Vagina (tissue), 2 donors: Measurements from ENCODE around the gene CRMP1.

Experiments used
- POLR2A ChIP-seq, 2 donors: fragments of 450-650 bp; IDR thresholded peaks; one replicate each; pipeline ENCODE4 v1.6.1; 2017; ENCODE audit warnings: antibody characterized with exemption in 2 of 2, mild to moderate bottlenecking in 2 of 2, moderate library complexity in 2 of 2
- POLR2AphosphoS5 ChIP-seq, 2 donors: sonication (generic); formaldehyde crosslinking; IDR thresholded peaks; one replicate each; pipeline ENCODE4 v1.9.0; 2017; ENCODE audit warnings: antibody characterized with exemption in 2 of 2, mild to moderate bottlenecking in 2 of 2, low read depth in 1 of 2; ENCODE audit not compliant: insufficient read depth in 1 of 2
- TF ChIP-seq, protein P1 (sequence below), 3 experiments: fragments of 450-650 bp in 2 of 3; fragments of 200-600 bp in 1 of 3; sonication (generic) in 1 of 3; IDR thresholded peaks; one replicate each; pipeline ENCODE4 v1.5.1; 2017 to 2019; ENCODE audit warnings: antibody characterized with exemption in 3 of 3, mild to moderate bottlenecking in 2 of 3, moderate library complexity in 2 of 3

DNA sequence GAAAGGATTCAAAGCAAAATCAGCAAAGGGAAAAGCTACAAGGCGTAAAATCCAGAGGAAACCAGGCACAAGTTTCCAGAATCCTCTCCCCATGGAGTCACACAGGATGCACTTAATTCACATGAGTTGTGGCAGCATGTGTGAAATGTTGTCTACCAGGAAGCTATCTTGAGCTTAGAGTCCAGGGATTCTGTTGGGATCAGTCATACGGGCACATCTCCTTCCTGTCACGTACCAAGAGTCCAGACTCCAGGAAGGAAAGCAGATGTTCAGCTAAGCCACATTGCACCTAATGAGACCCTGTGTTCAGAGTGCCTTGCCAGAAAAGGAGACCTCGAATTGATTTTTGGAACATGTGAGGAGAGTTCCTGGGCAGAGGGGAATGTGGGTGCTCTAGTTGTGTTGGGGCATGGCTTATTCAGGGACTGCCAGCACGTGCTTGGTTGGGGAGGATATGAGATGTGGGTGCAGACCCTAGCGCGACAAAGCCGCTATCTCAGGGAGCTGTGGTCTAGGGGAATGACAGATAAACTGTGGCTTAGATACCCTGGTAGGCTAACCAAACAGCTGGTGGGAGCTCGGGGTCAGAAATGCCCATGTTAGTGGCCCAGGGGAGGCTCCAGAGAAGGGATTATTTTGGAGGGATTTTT, 111.9 kb downstream of the CRMP1 start:
- TF ChIP-seq, protein P1, sequence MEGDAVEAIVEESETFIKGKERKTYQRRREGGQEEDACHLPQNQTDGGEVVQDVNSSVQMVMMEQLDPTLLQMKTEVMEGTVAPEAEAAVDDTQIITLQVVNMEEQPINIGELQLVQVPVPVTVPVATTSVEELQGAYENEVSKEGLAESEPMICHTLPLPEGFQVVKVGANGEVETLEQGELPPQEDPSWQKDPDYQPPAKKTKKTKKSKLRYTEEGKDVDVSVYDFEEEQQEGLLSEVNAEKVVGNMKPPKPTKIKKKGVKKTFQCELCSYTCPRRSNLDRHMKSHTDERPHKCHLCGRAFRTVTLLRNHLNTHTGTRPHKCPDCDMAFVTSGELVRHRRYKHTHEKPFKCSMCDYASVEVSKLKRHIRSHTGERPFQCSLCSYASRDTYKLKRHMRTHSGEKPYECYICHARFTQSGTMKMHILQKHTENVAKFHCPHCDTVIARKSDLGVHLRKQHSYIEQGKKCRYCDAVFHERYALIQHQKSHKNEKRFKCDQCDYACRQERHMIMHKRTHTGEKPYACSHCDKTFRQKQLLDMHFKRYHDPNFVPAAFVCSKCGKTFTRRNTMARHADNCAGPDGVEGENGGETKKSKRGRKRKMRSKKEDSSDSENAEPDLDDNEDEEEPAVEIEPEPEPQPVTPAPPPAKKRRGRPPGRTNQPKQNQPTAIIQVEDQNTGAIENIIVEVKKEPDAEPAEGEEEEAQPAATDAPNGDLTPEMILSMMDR (IDR thresholded peaks at IDR 0.05), result no peak
- no peak for TF ChIP-seq POLR2AphosphoS5 (IDR thresholded peaks at IDR 0.05; ENCODE audit: insufficient read depth in 1 of 2, low read depth in 1 of 2)
- no peak for TF ChIP-seq POLR2A (IDR thresholded peaks at IDR 0.05)
